Left ventricle myocardium inferior (tissue), 1 donor: Measurements from ENCODE around the gene THSD1. TPM values are rescaled to one million over a fixed set of nuclear protein-coding genes. Genes with fewer than 3 reads are reported as not detected.
A peak's percentile ranks its signal among the peaks of the same experiment; 100 is the strongest.

Experiments
- DNase-seq: peaks from one replicate; pipeline ENCODE4 v3.0.0-alpha.2; 2020
- H3K27ac ChIP-seq: fragments of 200-600 bp; replicated peaks from 2 replicates; pipeline ENCODE4 v1.8.0; 2021
- H3K27me3 ChIP-seq: fragments of 200-600 bp; 2 replicates; pipeline ENCODE4 v1.8.0; 2021; ENCODE audit warnings: low read depth
- H3K36me3 ChIP-seq: fragments of 200-600 bp; 2 replicates; pipeline ENCODE4 v1.8.0; 2021
- H3K4me1 ChIP-seq: fragments of 200-600 bp; 2 replicates; pipeline ENCODE4 v1.8.0; 2021
- H3K4me3 ChIP-seq: fragments of 200-600 bp; 2 replicates; pipeline ENCODE4 v1.8.0; 2021; ENCODE audit warnings: mild to moderate bottlenecking, moderate library complexity
- H3K9me3 ChIP-seq: fragments of 200-600 bp; replicated peaks from 2 replicates; pipeline ENCODE4 v1.8.0; 2021
- intact Hi-C: fragments of 100-400 bp; cut with micrococcal nuclease; formaldehyde crosslinking; loops from one replicate; pipeline ENCODE4 v1.11.0; 2022
- long read RNA-seq: library from polyadenylated mRNA; unstranded; transcript quantifications from one replicate; pipeline ENCODE4 v2.0.0, GENCODE V29; 2021
- total RNA-seq: library from RNA; stranded (reverse); fragmentation: NEBNext Ultra II Directional; extraction: Animal tissue kit (Norgen Biotek cat#: 25700); gene quantifications from one replicate; pipeline ENCODE4 v1.2.1, GENCODE V29; 2021
- TF ChIP-seq, protein P1 (sequence below): fragments of 200-600 bp; IDR thresholded peaks from 2 replicates; pipeline ENCODE4 v1.8.0; 2021; ENCODE audit warnings: antibody characterized with exemption, mild to moderate bottlenecking, borderline replicate concordance
- donor health status: DM: no; HTN: yes; CAD: no; lungs with severe emphysema.

The THSD1 gene, protein sequence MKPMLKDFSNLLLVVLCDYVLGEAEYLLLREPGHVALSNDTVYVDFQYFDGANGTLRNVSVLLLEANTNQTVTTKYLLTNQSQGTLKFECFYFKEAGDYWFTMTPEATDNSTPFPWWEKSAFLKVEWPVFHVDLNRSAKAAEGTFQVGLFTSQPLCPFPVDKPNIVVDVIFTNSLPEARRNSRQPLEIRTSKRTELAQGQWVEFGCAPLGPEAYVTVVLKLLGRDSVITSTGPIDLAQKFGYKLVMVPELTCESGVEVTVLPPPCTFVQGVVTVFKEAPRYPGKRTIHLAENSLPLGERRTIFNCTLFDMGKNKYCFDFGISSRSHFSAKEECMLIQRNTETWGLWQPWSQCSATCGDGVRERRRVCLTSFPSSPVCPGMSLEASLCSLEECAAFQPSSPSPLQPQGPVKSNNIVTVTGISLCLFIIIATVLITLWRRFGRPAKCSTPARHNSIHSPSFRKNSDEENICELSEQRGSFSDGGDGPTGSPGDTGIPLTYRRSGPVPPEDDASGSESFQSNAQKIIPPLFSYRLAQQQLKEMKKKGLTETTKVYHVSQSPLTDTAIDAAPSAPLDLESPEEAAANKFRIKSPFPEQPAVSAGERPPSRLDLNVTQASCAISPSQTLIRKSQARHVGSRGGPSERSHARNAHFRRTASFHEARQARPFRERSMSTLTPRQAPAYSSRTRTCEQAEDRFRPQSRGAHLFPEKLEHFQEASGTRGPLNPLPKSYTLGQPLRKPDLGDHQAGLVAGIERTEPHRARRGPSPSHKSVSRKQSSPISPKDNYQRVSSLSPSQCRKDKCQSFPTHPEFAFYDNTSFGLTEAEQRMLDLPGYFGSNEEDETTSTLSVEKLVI
- total RNA-seq: 4.2 TPM
- long read RNA-seq, transcript THSD1-202 (4 exons, 3,189 nt): major isoform, 8 of 10 reads
- long read RNA-seq, partial matches to known transcripts: 1 of 10 reads
- long read RNA-seq, other reads (novel, unspliced or antisense): 1 of 10 reads

DNA sequence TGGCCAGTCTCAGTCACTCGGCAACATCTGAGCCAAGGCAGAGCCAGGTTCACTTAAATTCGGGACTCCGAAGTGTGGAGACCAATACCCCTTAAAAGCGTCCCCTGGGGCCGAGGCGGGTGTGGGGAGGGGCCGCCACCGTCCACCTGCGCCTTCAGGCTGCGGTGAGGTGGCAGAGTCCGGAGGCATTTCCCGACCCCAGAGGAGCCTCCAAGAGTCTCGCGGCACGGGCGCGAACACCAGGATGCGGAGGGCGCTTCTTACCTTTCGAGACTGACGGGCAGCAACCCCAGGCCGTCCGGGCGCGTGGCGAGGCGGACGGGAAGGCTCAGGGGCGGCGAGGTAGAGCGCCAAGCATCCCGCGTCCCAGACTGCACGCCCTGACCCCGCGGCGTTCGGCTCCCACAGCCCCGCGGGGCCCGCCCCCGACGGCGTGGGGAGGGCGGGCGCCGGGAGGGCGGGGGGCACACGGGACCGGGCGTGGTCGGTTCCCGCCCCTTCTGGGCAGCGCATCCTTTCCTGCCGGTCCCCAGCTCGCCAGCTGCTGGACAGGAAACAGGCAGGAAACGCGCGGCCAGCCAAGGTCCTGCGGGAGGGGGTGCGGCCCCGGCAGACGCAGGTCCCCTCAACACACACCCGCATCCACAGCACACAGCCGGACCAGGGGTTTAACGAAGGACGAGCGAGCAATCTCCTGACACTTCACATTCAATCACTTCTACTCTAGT is at the start of gene THSD1:
TSS of gene THSD1 (minus strand) at position 406 of the 728 bp plus-strand sequence. CDS start 3,572 bp downstream, outside the sequence.
- TF ChIP-seq, protein P1, sequence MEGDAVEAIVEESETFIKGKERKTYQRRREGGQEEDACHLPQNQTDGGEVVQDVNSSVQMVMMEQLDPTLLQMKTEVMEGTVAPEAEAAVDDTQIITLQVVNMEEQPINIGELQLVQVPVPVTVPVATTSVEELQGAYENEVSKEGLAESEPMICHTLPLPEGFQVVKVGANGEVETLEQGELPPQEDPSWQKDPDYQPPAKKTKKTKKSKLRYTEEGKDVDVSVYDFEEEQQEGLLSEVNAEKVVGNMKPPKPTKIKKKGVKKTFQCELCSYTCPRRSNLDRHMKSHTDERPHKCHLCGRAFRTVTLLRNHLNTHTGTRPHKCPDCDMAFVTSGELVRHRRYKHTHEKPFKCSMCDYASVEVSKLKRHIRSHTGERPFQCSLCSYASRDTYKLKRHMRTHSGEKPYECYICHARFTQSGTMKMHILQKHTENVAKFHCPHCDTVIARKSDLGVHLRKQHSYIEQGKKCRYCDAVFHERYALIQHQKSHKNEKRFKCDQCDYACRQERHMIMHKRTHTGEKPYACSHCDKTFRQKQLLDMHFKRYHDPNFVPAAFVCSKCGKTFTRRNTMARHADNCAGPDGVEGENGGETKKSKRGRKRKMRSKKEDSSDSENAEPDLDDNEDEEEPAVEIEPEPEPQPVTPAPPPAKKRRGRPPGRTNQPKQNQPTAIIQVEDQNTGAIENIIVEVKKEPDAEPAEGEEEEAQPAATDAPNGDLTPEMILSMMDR: no peak
- peak within 1 kb of the TSS; percentile 85 for H3K27ac ChIP-seq
- peaks cover 9% of the 10 kb centered on the region for H3K27me3 ChIP-seq
- peaks cover 38% of the 10 kb centered on the region for H3K4me1 ChIP-seq
- peak within 1 kb of the TSS; percentile 72 for H3K4me3 ChIP-seq
- intact Hi-C loops: no loop called here
- H3K36me3 ChIP-seq: peaks cover 7% of the 10 kb centered on the region
- H3K9me3 ChIP-seq: no peaks in the 10 kb centered on the region
- peak; percentile 84 for DNase-seq

DNA sequence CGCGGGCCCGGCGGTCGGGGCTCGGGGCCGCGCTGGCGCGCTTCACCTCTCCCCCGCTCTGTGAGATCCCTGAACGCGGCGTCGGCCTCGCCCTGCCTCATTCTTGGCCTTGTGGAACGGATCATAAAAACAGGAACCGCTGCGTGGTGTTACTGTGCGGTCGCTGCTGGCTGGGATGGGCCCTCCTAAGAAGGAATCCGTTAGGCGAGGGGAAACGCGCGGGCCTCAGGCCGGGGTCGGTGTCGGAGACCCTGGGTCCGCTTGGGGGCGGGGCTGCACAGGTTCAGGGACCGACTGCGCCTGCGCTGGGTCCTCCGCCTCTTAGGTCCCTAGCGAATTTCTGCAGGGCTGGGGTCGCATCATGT is 49.7 kb upstream of the THSD1 start:
- H3K9me3 ChIP-seq: no peaks in the 10 kb centered on the region
- peaks cover 4% of the 10 kb centered on the region for H3K36me3 ChIP-seq
- TF ChIP-seq, protein P1: no peak
- H3K27me3 ChIP-seq: no peaks in the 10 kb centered on the region
- H3K4me3 ChIP-seq: peak overlapping the region; percentile 87
- intact Hi-C loops: no loop called here
- peaks cover 29% of the 10 kb centered on the region for H3K4me1 ChIP-seq
- peak; percentile 65 for DNase-seq
- H3K27ac ChIP-seq: peak overlapping the region; percentile 92

DNA sequence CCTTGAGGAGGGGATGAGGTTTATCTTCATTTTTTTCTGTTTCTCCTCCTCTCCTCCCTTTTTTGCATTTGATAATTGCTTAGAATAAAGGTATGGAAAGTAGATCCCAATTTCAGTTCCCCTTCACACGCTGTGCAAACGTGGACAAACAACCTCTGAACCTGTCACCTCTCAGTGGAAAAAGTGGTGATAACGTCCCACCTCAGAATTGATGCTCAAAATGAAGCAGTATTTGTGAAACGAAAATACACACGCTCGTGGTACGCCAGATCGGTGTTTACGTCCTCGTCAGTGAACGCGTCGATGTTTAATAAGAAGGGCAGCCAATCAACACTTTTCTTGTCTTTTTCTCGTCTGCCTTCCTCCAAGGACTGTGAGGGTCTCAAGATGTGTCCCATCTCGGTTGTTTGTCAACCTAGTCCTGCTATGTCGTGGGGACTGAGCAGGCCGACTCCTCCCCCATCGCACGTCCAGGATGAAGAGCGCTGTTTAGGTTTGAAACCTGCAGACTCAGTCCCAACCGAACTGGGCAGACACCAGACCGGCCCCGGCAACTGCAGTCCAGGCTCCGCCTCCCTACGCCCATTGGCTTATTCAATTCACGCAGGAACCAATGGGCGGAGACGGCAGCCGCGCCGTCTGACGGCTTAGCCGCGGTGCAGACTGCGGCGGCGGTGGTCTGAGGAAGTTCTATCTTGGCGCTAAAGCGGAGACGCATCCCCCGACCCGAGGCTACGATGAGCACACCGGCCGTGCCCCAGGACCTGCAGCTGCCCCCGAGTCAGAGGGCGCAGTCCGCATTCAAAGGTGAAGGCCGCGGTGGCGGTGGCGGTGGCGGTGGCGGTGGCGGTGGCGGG is 49.1 kb upstream of the THSD1 start, which contains the start of gene CKAP2:
TSS of gene CKAP2 (plus strand) at position 659 of the 857 bp plus-strand sequence. CDS start at position 738, 79 bp downstream.
- intact Hi-C loops: no loop called here
- peak within 1 kb of the TSS; percentile 87 for H3K4me3 ChIP-seq
- TF ChIP-seq, protein P1: no peak
- H3K36me3 ChIP-seq: peaks cover 4% of the 10 kb centered on the region
- H3K27me3 ChIP-seq: no peaks in the 10 kb centered on the region
- peaks cover 33% of the 10 kb centered on the region for H3K4me1 ChIP-seq
- no peaks in the 10 kb centered on the region for H3K9me3 ChIP-seq
- peak; percentile 93 for DNase-seq
- H3K27ac ChIP-seq: peak within 1 kb of the TSS; percentile 92

DNA sequence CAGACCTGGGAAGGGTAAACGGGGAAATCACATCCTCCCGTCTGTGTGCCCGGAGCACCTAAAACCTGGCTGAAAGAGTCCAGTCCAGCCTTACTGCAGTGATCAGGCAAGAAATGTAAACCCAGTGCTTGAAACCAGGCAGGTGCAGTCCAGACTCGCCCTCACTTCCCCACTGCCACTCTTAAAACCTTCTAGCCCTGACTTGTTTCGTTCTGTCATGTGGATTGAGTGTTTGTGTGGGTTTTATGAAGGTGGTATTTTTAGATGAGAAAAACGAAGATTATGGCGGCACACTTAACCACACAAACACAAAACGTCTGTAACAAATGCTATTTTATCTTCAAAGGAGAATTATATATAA is 48.5 kb upstream of the THSD1 start:
- peak overlapping the region; percentile 92 for H3K27ac ChIP-seq
- no peaks in the 10 kb centered on the region for H3K27me3 ChIP-seq
- peaks cover 4% of the 10 kb centered on the region for H3K36me3 ChIP-seq
- peak overlapping the region; percentile 87 for H3K4me3 ChIP-seq
- no peaks in the 10 kb centered on the region for H3K9me3 ChIP-seq
- TF ChIP-seq, protein P1: no peak
- intact Hi-C loops: no loop called here
- DNase-seq: no peak
- peaks cover 39% of the 10 kb centered on the region for H3K4me1 ChIP-seq
